Central memory CD8-positive, alpha-beta T cell (primary cell): ENCODE results near the gene AIG1.
"Not testable (repeated sequence)": the region's sequence is repeated elsewhere in the genome, so short reads cannot be mapped to it uniquely, and the experiment has no call there.

Experiments used
- ATAC-seq: fragments of 150-1000 bp; cut with Tn5 transposase; replicated peaks from 2 replicates; pipeline ENCODE4 v1.10.0; 2022; ENCODE audit warnings: mild to moderate bottlenecking, moderate FRiP score, moderate number of reproducible peaks; ENCODE audit not compliant: poor library complexity, severe bottlenecking; ENCODE audit errors: extremely low read depth
- DNase-seq, 2 donors: peaks; one replicate each; pipeline ENCODE4 v3.0.0; 2021; ENCODE audit warnings: low spot score in 2 of 2
- H3K27ac Mint-ChIP-seq: one replicate; pipeline ENCODE4 v1.8.0; 2022; ENCODE audit warnings: low read depth, mild to moderate bottlenecking, moderate library complexity, mixed read lengths
- H3K27me3 Mint-ChIP-seq: one replicate; pipeline ENCODE4 v1.8.0; 2022; ENCODE audit warnings: mixed read lengths
- H3K36me3 Mint-ChIP-seq: one replicate; pipeline ENCODE4 v1.8.0; 2022; ENCODE audit warnings: mild to moderate bottlenecking, moderate library complexity, mixed read lengths; ENCODE audit not compliant: insufficient read depth
- H3K4me1 Mint-ChIP-seq: one replicate; pipeline ENCODE4 v1.8.0; 2022; ENCODE audit warnings: mixed read lengths
- H3K4me3 Mint-ChIP-seq: one replicate; pipeline ENCODE4 v1.8.0; 2022; ENCODE audit warnings: mild to moderate bottlenecking, moderate library complexity, mixed read lengths
- H3K9me3 Mint-ChIP-seq: one replicate; pipeline ENCODE4 v1.8.0; 2022; ENCODE audit warnings: mixed read lengths

Gene AIG1

GRCh38 chr6:143039548-143039947 is 21.1 kb upstream of the AIG1 start:
- DNase-seq = no peak
- H3K4me3 Mint-ChIP-seq = no peak overlapping the region
- ATAC-seq = no peak
- H3K9me3 Mint-ChIP-seq = no peaks in the 10 kb centered on the region
- no peak overlapping the region for H3K27ac Mint-ChIP-seq
- no peaks in the 10 kb centered on the region for H3K36me3 Mint-ChIP-seq
- peaks cover 52% of the 10 kb centered on the region for H3K27me3 Mint-ChIP-seq
- H3K4me1 Mint-ChIP-seq = no peaks in the 10 kb centered on the region

DNA sequence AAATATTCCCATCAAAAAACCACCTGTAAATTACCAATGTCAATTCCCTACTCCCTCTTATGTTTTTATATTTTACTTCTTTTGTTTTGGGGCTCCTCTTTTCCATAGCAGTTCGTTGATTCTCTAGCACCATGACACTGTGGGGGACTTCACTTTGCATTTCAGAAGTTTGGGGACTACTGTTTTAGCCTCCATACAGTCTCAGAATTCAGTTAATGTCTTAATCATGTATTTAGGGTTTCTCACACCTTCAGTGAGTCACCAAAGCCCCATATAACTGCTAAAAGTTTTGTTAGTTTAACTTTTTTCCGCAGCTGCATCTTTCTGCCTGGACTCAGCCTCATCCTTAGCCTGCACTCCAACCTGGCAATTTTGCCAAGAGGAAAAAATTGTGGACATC is 20.7 kb upstream of the AIG1 start:
- Mint-ChIP-seq H3K27ac (no peak overlapping the region), H3K4me1 (no peaks in the 10 kb centered on the region), H3K27me3 (peaks cover 56% of the 10 kb centered on the region), H3K9me3 (no peaks in the 10 kb centered on the region), H3K36me3 (no peaks in the 10 kb centered on the region), H3K4me3 (no peak overlapping the region)
- ATAC-seq (no peak), DNase-seq (no peak)

DNA sequence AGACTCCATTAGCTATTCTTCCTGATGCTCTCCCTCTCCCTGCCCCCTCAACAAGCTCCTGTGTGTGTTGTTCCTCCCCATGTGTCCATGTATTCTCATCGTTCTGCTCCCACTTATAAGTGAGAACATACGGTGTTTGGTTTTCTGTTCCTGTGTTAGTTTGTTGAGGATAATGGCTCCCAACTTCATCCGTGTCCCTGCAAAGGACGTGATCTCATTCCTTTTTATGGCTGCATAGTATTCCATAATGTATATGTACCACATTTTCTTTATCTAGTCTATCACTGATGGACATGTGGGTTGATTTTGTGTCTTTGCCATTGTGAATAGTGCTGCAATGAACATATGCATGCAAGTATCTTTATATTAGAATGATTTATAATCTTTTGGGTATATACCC is 16.3 kb upstream of the AIG1 start:
- H3K27me3 Mint-ChIP-seq = peaks cover 59% of the 10 kb centered on the region
- H3K36me3 Mint-ChIP-seq, ATAC-seq, DNase-seq, H3K27ac Mint-ChIP-seq, H3K4me3 Mint-ChIP-seq, H3K4me1 Mint-ChIP-seq, H3K9me3 Mint-ChIP-seq: not testable (repeated sequence)

GRCh38 chr6:143049611-143050010 is 11.1 kb upstream of the AIG1 start:
- no peaks in the 10 kb centered on the region for H3K36me3 Mint-ChIP-seq
- peaks cover 5% of the 10 kb centered on the region for H3K4me1 Mint-ChIP-seq
- no peak overlapping the region for H3K4me3 Mint-ChIP-seq
- DNase-seq (no peak), ATAC-seq (no peak)
- H3K27me3 Mint-ChIP-seq = peaks cover 33% of the 10 kb centered on the region
- no peak overlapping the region for H3K27ac Mint-ChIP-seq
- no peaks in the 10 kb centered on the region for H3K9me3 Mint-ChIP-seq

DNA sequence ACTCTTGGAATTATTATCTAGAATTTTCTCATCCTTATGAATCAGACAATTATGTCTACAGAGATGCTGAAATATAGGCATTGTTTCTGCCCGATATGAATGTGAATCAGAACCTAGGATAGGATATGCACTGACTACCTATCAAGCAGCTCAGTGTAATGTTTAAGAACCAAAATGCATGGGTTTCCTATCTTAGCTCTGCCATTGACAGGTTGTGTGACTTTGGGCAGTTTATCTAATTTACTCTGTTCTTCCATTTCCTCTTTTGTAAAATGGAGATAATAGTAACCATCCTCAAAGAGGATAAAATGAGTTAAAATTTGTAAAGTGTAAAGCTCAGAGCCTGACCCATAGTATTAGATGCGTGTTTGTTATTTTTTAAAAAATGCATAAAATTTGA is 10.2 kb upstream of the AIG1 start:
- Mint-ChIP-seq H3K4me3 (no peak overlapping the region), H3K36me3 (no peaks in the 10 kb centered on the region), H3K27me3 (peaks cover 24% of the 10 kb centered on the region), H3K27ac (no peak overlapping the region), H3K4me1 (peaks cover 5% of the 10 kb centered on the region), H3K9me3 (no peaks in the 10 kb centered on the region)
- no peak for ATAC-seq
- DNase-seq = no peak

DNA sequence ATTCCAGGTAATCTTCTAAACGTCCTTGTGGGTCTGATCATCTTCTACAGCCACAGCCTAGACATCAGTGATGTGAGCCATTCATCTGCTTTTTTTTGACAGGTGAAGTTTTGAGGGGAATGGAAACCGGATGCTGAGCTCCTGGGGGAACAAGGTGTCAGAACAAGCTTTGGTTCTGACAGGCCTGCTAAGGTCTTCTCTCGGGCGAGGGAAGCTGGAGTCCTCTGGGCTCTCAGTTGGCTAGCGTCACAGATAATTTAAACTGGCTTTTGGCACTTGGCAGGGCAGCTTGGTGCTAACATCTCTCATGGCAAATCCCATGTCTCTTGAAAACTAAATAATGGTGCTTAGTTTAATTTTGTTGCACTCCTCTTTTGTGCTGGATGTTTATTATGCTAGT is 8.4 kb upstream of the AIG1 start:
- ATAC-seq (no peak), DNase-seq (no peak)
- Mint-ChIP-seq H3K36me3 (no peaks in the 10 kb centered on the region), H3K27ac (no peak overlapping the region), H3K27me3 (peaks cover 7% of the 10 kb centered on the region), H3K9me3 (no peaks in the 10 kb centered on the region), H3K4me3 (no peak overlapping the region), H3K4me1 (peaks cover 5% of the 10 kb centered on the region)

- DNase-seq (no peak), ATAC-seq (no peak)
- peaks cover 5% of the 10 kb centered on the region for H3K4me1 Mint-ChIP-seq
- no peak overlapping the region for H3K4me3 Mint-ChIP-seq
- no peaks in the 10 kb centered on the region for H3K36me3 Mint-ChIP-seq
- H3K27ac Mint-ChIP-seq = no peak overlapping the region
- H3K9me3 Mint-ChIP-seq = no peaks in the 10 kb centered on the region
- no peaks in the 10 kb centered on the region for H3K27me3 Mint-ChIP-seq
Observed at GRCh38 chr6:143053856-143054255, 6.8 kb upstream of the AIG1 start.

GRCh38 chr6:143054329-143054728 is 6.4 kb upstream of the AIG1 start:
- H3K27ac Mint-ChIP-seq = no peak overlapping the region
- no peak for ATAC-seq
- H3K4me1 Mint-ChIP-seq = peaks cover 5% of the 10 kb centered on the region
- H3K4me3 Mint-ChIP-seq = no peak overlapping the region
- DNase-seq = no peak
- H3K9me3 Mint-ChIP-seq = no peaks in the 10 kb centered on the region
- H3K36me3 Mint-ChIP-seq = no peaks in the 10 kb centered on the region
- H3K27me3 Mint-ChIP-seq = no peaks in the 10 kb centered on the region

DNA sequence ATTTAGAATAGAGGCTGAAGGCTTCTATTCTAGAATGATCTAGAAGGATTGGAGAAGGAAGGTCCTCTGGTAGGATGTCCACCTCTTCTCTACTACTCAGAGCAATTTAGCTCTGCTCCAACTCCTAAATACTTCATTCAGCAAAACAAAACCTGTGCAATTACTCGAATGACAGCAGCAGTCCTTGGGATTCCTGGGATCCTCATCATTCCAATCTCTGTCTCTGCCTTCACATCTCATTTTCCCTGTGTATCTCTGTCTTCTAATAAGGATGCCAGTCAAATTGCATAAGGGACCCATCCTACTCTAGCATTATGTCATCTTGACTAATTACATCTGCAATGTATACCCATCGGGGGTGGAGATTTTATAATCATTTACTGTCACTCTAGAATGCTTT is 5.5 kb upstream of the AIG1 start:
- ATAC-seq = no peak
- Mint-ChIP-seq H3K36me3 (peaks cover 3% of the 10 kb centered on the region), H3K27ac (no peak overlapping the region), H3K4me3 (no peak overlapping the region), H3K27me3 (no peaks in the 10 kb centered on the region), H3K4me1 (peaks cover 13% of the 10 kb centered on the region), H3K9me3 (no peaks in the 10 kb centered on the region)
- no peak for DNase-seq

DNA sequence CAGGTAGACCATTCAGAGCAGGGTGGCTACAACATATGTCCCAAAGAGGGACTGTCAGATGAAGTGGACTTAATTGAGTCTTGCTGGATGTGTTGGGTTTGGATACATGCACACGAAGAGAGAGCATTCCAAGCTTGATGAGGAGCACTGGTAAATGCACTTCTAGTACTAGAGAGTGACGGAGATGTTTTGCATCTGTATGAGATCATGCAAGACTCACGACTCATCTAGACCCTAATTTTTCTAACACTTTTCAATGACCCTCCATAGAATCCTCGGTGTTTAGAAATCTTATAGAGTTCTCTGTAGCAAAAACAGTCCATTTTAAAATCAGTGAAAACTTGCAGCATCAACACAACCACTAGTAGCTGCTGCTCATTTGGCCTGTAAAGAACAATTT is 4.8 kb upstream of the AIG1 start:
- Mint-ChIP-seq H3K27ac (no peak overlapping the region), H3K4me1 (peaks cover 17% of the 10 kb centered on the region), H3K4me3 (no peak overlapping the region), H3K27me3 (no peaks in the 10 kb centered on the region), H3K36me3 (peaks cover 6% of the 10 kb centered on the region), H3K9me3 (no peaks in the 10 kb centered on the region)
- DNase-seq = no peak
- ATAC-seq = no peak

GRCh38 chr6:143058987-143059386 is 1.7 kb upstream of the AIG1 start:
- H3K36me3 Mint-ChIP-seq = peaks cover 12% of the 10 kb centered on the region
- peaks cover 20% of the 10 kb centered on the region for H3K4me1 Mint-ChIP-seq
- H3K9me3 Mint-ChIP-seq = no peaks in the 10 kb centered on the region
- no peaks in the 10 kb centered on the region for H3K27me3 Mint-ChIP-seq
- ATAC-seq (no peak), DNase-seq (no peak)
- no peak overlapping the region for H3K4me3 Mint-ChIP-seq
- no peak overlapping the region for H3K27ac Mint-ChIP-seq

- no peak for ATAC-seq
Observed at GRCh38 chr6:143059663-143060353, 881 bp upstream of the AIG1 start.

GRCh38 chr6:143060354-143060805 is 309 bp upstream of the AIG1 start:
- DNase-seq (peak; percentile 62 to 75), ATAC-seq (peak; percentile 65)
- H3K4me1 Mint-ChIP-seq = peaks cover 20% of the 10 kb centered on the region

More at GRCh38 chr6:143059663-143060353, 881 bp upstream of the AIG1 start:
- Mint-ChIP-seq H3K27me3 (no peaks in the 10 kb centered on the region), H3K36me3 (peaks cover 12% of the 10 kb centered on the region), H3K9me3 (no peaks in the 10 kb centered on the region), H3K4me1 (peaks cover 20% of the 10 kb centered on the region), H3K4me3 (peak overlapping the region; percentile 92), H3K27ac (peak overlapping the region; percentile 92)
- DNase-seq = no peak

More at GRCh38 chr6:143060354-143060805, 309 bp upstream of the AIG1 start:
- H3K9me3 Mint-ChIP-seq = no peaks in the 10 kb centered on the region
- H3K4me3 Mint-ChIP-seq = peak overlapping the region; percentile 92
- H3K27me3 Mint-ChIP-seq = no peaks in the 10 kb centered on the region
- peak overlapping the region; percentile 92 for H3K27ac Mint-ChIP-seq
- H3K36me3 Mint-ChIP-seq = peaks cover 12% of the 10 kb centered on the region
